ENCODE data around the gene MPDZ.

- TF ChIP-seq CTCF (conservative IDR thresholded peaks at IDR 0.05; ENCODE audit: low read depth, low read length) (no peak), USF2 (IDR thresholded peaks at IDR 0.05; ENCODE audit: low read depth, low read length) (no peak), POLR2A (IDR thresholded peaks at IDR 0.05; ENCODE audit: low read depth, low read length) (no peak), FOS (IDR thresholded peaks at IDR 0.05; ENCODE audit: low read depth, low read length) (no peak), RAD21 (IDR thresholded peaks at IDR 0.05; ENCODE audit: low read length) (no peak), MXI1 (IDR thresholded peaks at IDR 0.05; ENCODE audit: borderline replicate concordance, low read depth, low read length) (no peak), MAFK (IDR thresholded peaks at IDR 0.05; ENCODE audit: low read depth, low read length) (no peak), CEBPB (IDR thresholded peaks at IDR 0.05; ENCODE audit: low read depth, low read length) (no peak), RFX5 (IDR thresholded peaks at IDR 0.05; ENCODE audit: low read depth, low read length) (no peak)
Measured at GRCh38 chr9:13116292-13116691, 163.2 kb downstream of the MPDZ start.
